Activated CD8-positive, alpha-beta T cell treated with anti-CD3 and anti-CD28 coated beads for 36 hours (primary cell): ENCODE results near the gene CACNB1. TPM values are rescaled to one million over a fixed set of nuclear protein-coding genes. Genes with fewer than 3 reads are reported as not detected.

Experiments
- ATAC-seq: fragments of 200-7000 bp; cut with Tn5 transposase; one replicate; pipeline ENCODE4 v1.10.0; 2021; ENCODE audit warnings: mild to moderate bottlenecking, moderate library complexity
- CTCF ChIA-PET: fragments of 350-600 bp; sonication (Branson Sonifier 250); formaldehyde crosslinking; loops from one replicate; lab custom pipeline; 2021; ENCODE audit warnings: antibody characterized with exemption; lab: Charles Lee
- POLR2A ChIA-PET: fragments of 350-600 bp; sonication (Branson Sonifier 250); formaldehyde crosslinking; loops from one replicate; lab custom pipeline; 2021; ENCODE audit warnings: antibody characterized with exemption; lab: Charles Lee
- DNase-seq: peaks from one replicate; pipeline ENCODE4 v3.0.0-alpha.2; 2020
- H3K27ac Mint-ChIP-seq: one replicate; pipeline ENCODE4 v1.8.0; 2021; ENCODE audit warnings: mild to moderate bottlenecking, mixed read lengths
- H3K27me3 Mint-ChIP-seq: one replicate; pipeline ENCODE4 v1.8.0; 2021; ENCODE audit warnings: mixed read lengths
- H3K36me3 Mint-ChIP-seq: one replicate; pipeline ENCODE4 v1.8.0; 2021; ENCODE audit warnings: low read depth, mixed read lengths
- H3K4me1 Mint-ChIP-seq: one replicate; pipeline ENCODE4 v1.8.0; 2021; ENCODE audit warnings: low read depth, mixed read lengths
- H3K4me3 Mint-ChIP-seq: one replicate; pipeline ENCODE4 v1.8.0; 2021; ENCODE audit warnings: mild to moderate bottlenecking, moderate library complexity, mixed read lengths
- H3K9me3 Mint-ChIP-seq: one replicate; pipeline ENCODE4 v1.8.0; 2021; ENCODE audit warnings: mixed read lengths
- intact Hi-C: fragments of 100-400 bp; cut with micrococcal nuclease; formaldehyde crosslinking; loops from one replicate; pipeline ENCODE4 v1.10.0; 2022
- total RNA-seq, 2 experiments: library from RNA; stranded (reverse); gene quantifications; one replicate each; pipeline ENCODE4 v1.2.3, GENCODE V29; 2021
- TF ChIP-seq, protein P1 (sequence below): fragments of 200-600 bp; IDR thresholded peaks from one replicate; pipeline ENCODE4 v1.8.0; 2022; ENCODE audit warnings: antibody characterized with exemption, mild to moderate bottlenecking

CACNB1 gene
- total RNA-seq, 2 experiments from 2014 or later = 13.1 to 14.2 TPM

- no peak overlapping the region for H3K27ac Mint-ChIP-seq
- H3K4me1 Mint-ChIP-seq = no peaks in the 10 kb centered on the region
- H3K4me3 Mint-ChIP-seq = no peak overlapping the region
- no peaks in the 10 kb centered on the region for H3K9me3 Mint-ChIP-seq
- no peak for ATAC-seq
- ChIA-PET POLR2A (interaction anchor here (0.5 kb wide), 1 partner anchor 155 kb away, joined by 3 read pairs; no protein-coding TSS in a partner anchor), CTCF (interaction anchor here (2.1 kb wide), 1 partner anchor 155 kb away, joined by 9 read pairs; no protein-coding TSS in a partner anchor)
- TF ChIP-seq, protein P1, sequence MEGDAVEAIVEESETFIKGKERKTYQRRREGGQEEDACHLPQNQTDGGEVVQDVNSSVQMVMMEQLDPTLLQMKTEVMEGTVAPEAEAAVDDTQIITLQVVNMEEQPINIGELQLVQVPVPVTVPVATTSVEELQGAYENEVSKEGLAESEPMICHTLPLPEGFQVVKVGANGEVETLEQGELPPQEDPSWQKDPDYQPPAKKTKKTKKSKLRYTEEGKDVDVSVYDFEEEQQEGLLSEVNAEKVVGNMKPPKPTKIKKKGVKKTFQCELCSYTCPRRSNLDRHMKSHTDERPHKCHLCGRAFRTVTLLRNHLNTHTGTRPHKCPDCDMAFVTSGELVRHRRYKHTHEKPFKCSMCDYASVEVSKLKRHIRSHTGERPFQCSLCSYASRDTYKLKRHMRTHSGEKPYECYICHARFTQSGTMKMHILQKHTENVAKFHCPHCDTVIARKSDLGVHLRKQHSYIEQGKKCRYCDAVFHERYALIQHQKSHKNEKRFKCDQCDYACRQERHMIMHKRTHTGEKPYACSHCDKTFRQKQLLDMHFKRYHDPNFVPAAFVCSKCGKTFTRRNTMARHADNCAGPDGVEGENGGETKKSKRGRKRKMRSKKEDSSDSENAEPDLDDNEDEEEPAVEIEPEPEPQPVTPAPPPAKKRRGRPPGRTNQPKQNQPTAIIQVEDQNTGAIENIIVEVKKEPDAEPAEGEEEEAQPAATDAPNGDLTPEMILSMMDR = no peak
- H3K36me3 Mint-ChIP-seq = no peaks in the 10 kb centered on the region
- no peak for DNase-seq
- H3K27me3 Mint-ChIP-seq = no peaks in the 10 kb centered on the region
- intact Hi-C loops = no loop called here
Observed at GRCh38 chr17:39138431-39139160, 58.9 kb downstream of the CACNB1 start.

DNA sequence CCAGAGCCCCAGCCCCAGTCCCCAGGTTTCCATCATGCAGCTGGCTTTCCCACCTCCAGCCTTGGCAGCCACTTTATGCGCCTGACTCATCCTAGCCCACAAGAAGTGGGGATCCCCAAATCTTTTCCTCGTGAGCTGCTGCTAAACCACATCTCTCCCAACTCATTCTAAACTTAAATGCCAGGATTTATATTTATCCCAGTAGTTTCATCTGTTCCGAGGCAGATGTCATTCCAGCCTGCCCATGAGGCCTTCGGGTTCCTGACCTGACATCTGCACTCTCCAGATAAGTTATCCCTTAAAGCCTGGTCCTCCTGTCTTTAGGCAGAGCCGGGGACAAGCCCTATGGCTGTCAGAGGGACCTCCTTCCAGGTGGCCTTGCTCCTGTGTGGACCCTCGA, 62.6 kb downstream of the CACNB1 start:
- no peaks in the 10 kb centered on the region for H3K36me3 Mint-ChIP-seq
- intact Hi-C loops = no loop called here
- H3K4me3 Mint-ChIP-seq = no peak overlapping the region
- ChIA-PET POLR2A (no interaction called here), CTCF (interaction anchor here (1.1 to 2.3 kb wide), 3 partner anchors 10 to 152 kb away, joined by 3 to 8 read pairs (median 6); no protein-coding TSS in a partner anchor)
- TF ChIP-seq, protein P1 = no peak
- ATAC-seq (no peak), DNase-seq (no peak)
- no peak overlapping the region for H3K27ac Mint-ChIP-seq
- no peaks in the 10 kb centered on the region for H3K4me1 Mint-ChIP-seq
- H3K9me3 Mint-ChIP-seq = no peaks in the 10 kb centered on the region
- H3K27me3 Mint-ChIP-seq = no peaks in the 10 kb centered on the region

DNA sequence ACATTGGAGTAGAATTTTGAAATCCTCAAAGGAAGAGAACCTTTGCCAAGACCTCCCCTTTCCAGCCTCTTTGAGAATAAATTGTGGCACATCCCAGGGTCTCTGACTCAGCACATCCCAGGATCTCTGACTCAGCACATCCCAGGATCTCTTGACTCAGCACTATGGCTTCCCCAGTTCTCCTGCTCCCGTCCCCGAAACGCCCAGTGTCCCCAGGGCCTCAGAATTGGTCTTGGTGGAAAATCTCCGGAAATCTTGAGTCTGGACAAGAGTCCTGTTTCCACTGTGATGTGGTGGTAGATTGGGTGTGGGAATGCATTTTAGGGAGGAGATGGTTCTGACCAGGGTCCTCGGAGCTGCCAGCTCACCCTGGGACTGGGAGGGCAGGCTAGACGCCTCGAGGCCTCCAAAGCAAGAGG, 65.3 kb downstream of the CACNB1 start:
- POLR2A ChIA-PET = no interaction called here
- no peaks in the 10 kb centered on the region for H3K4me1 Mint-ChIP-seq
- CTCF ChIA-PET = no interaction called here

GRCh38 chr17:39131616-39132015, 65.9 kb downstream of the CACNB1 start:
- no peak for ATAC-seq
- no peaks in the 10 kb centered on the region for H3K36me3 Mint-ChIP-seq

More for the DNA sequence above, 65.3 kb downstream of the CACNB1 start:
- TF ChIP-seq, protein P1 = no peak
- no peak for DNase-seq
- intact Hi-C loops = no loop called here
- no peaks in the 10 kb centered on the region for H3K27me3 Mint-ChIP-seq
- H3K9me3 Mint-ChIP-seq = no peaks in the 10 kb centered on the region
- no peak overlapping the region for H3K27ac Mint-ChIP-seq
- H3K4me3 Mint-ChIP-seq = no peak overlapping the region
- no peak for ATAC-seq
- H3K36me3 Mint-ChIP-seq = no peaks in the 10 kb centered on the region

GRCh38 chr17:39130205-39130604, 67.3 kb downstream of the CACNB1 start:
- no peaks in the 10 kb centered on the region for H3K4me1 Mint-ChIP-seq
- TF ChIP-seq, protein P1 = no peak
- H3K27me3 Mint-ChIP-seq = no peaks in the 10 kb centered on the region
- ATAC-seq (no peak), DNase-seq (no peak)
- H3K4me3 Mint-ChIP-seq = no peak overlapping the region
- no peaks in the 10 kb centered on the region for H3K9me3 Mint-ChIP-seq
- POLR2A ChIA-PET = no interaction called here
- CTCF ChIA-PET = no interaction called here
- intact Hi-C loops = no loop called here
- no peak overlapping the region for H3K27ac Mint-ChIP-seq
- no peaks in the 10 kb centered on the region for H3K36me3 Mint-ChIP-seq

More at GRCh38 chr17:39131616-39132015, 65.9 kb downstream of the CACNB1 start:
- no peak overlapping the region for H3K27ac Mint-ChIP-seq
- no peaks in the 10 kb centered on the region for H3K9me3 Mint-ChIP-seq
- H3K4me1 Mint-ChIP-seq = no peaks in the 10 kb centered on the region
- TF ChIP-seq, protein P1 = no peak
- POLR2A ChIA-PET = no interaction called here
- intact Hi-C loops = no loop called here
- CTCF ChIA-PET = no interaction called here
- H3K27me3 Mint-ChIP-seq = no peaks in the 10 kb centered on the region
- no peak overlapping the region for H3K4me3 Mint-ChIP-seq
- DNase-seq = no peak
